ENCODE data around the gene ELL. TPM values are rescaled to one million over a fixed set of nuclear protein-coding genes. Genes with fewer than 3 reads are reported as not detected.
A peak's percentile ranks its signal among the peaks of the same experiment; 100 is the strongest.

ELL gene
- total and polyA plus RNA-seq, 2 experiments from 2014 or later: 16.4 to 24.2 TPM

GRCh38 chr19:18401580-18402112, 120.2 kb downstream of the ELL start:
- peaks cover 6% of the 10 kb centered on the region for H3K4me1 ChIP-seq (ENCODE audit: insufficient read depth)
- no peak overlapping the region for H3K4me2 ChIP-seq (ENCODE audit: unreplicated experiment)
- no peak overlapping the region for H2AFZ ChIP-seq
- H3K27me3 ChIP-seq (replicated peaks; ENCODE audit: insufficient read depth): no peaks in the 10 kb centered on the region
- TF ChIP-seq EZH2 (IDR thresholded peaks at IDR 0.05; ENCODE audit: insufficient read depth, poor library complexity, severe bottlenecking) (no peak), EZH2phosphoT487 (IDR thresholded peaks at IDR 0.05; ENCODE audit: insufficient read depth, low read depth) (no peak)
- H3K4me3 ChIP-seq: no peak overlapping the region
- no peaks in the 10 kb centered on the region for H3K79me2 ChIP-seq (ENCODE audit: insufficient read depth)
- H4K20me1 ChIP-seq (ENCODE audit: insufficient read depth): no peaks in the 10 kb centered on the region
- H3K27ac ChIP-seq: no peak overlapping the region
- H3K9me3 ChIP-seq (ENCODE audit: low read depth): no peaks in the 10 kb centered on the region
- no peaks in the 10 kb centered on the region for H3K36me3 ChIP-seq (ENCODE audit: low read depth)
- WGBS, 2 experiments (ENCODE audit: low coverage in 1 of 2, low lambda C conversion rate in 2 of 2, missing lambda C conversion rate in 2 of 2): 59 to 60% methylated on average over 7 of the region's 7 CpGs
- peak; percentile 77 for DNase-seq
- no peak overlapping the region for H3K9ac ChIP-seq
- H3K9me2 ChIP-seq (ENCODE audit: insufficient read depth): no peaks in the 10 kb centered on the region
- H3F3A ChIP-seq (ENCODE audit: insufficient read depth): peaks cover 13% of the 10 kb centered on the region
- in situ Hi-C loops (cut with MboI): loop anchor here (5.0 kb wide), 1 partner anchor 49 kb away; no protein-coding TSS in a partner anchor

- no peaks in the 10 kb centered on the region for H3K27me3 ChIP-seq (replicated peaks; ENCODE audit: insufficient read depth)
- H2AFZ ChIP-seq: no peak overlapping the region
- H3K36me3 ChIP-seq (ENCODE audit: low read depth): no peaks in the 10 kb centered on the region
- TF ChIP-seq EZH2phosphoT487 (IDR thresholded peaks at IDR 0.05; ENCODE audit: insufficient read depth, low read depth): no peak
- no peak for TF ChIP-seq EZH2 (IDR thresholded peaks at IDR 0.05; ENCODE audit: insufficient read depth, poor library complexity, severe bottlenecking)
- peak overlapping the region; percentile 19 for H3K4me2 ChIP-seq (ENCODE audit: unreplicated experiment)
- no peaks in the 10 kb centered on the region for H3K9me3 ChIP-seq (ENCODE audit: low read depth)
- H3F3A ChIP-seq (ENCODE audit: insufficient read depth): peaks cover 13% of the 10 kb centered on the region
- in situ Hi-C loops (cut with MboI): no loop called here
- 3 to 7% methylated on average over 6 of the region's 6 CpGs for WGBS, 2 experiments (ENCODE audit: low coverage in 1 of 2, low lambda C conversion rate in 2 of 2, missing lambda C conversion rate in 2 of 2)
- no peaks in the 10 kb centered on the region for H3K9me2 ChIP-seq (ENCODE audit: insufficient read depth)
- H3K4me1 ChIP-seq (ENCODE audit: insufficient read depth): peaks cover 6% of the 10 kb centered on the region
- H3K9ac ChIP-seq: no peak overlapping the region
- peak overlapping the region; percentile 52 for H3K27ac ChIP-seq
- H3K4me3 ChIP-seq: no peak overlapping the region
- DNase-seq: peak; percentile 87
- H4K20me1 ChIP-seq (ENCODE audit: insufficient read depth): no peaks in the 10 kb centered on the region
- no peaks in the 10 kb centered on the region for H3K79me2 ChIP-seq (ENCODE audit: insufficient read depth)
Observed at GRCh38 chr19:18399008-18399407, 122.9 kb downstream of the ELL start.

GRCh38 chr19:18397242-18398202, 124.3 kb downstream of the ELL start, which contains the start of gene LRRC25:
TSS of gene LRRC25 (minus strand) at chr19:18397622. CDS start at chr19:18396963, 659 bp downstream.
- WGBS, 2 experiments (ENCODE audit: low coverage in 1 of 2, low lambda C conversion rate in 2 of 2, missing lambda C conversion rate in 2 of 2): 43 to 48% methylated on average over 33 of the region's 33 CpGs
- no peaks in the 10 kb centered on the region for H3K9me2 ChIP-seq (ENCODE audit: insufficient read depth)
- no peak within 1 kb of the TSS for H3K4me2 ChIP-seq (ENCODE audit: unreplicated experiment)
- TF ChIP-seq EZH2phosphoT487 (IDR thresholded peaks at IDR 0.05; ENCODE audit: insufficient read depth, low read depth): no peak
- no peak for TF ChIP-seq EZH2 (IDR thresholded peaks at IDR 0.05; ENCODE audit: insufficient read depth, poor library complexity, severe bottlenecking)
- no peak within 1 kb of the TSS for H2AFZ ChIP-seq
- H3K9ac ChIP-seq: no peak within 1 kb of the TSS
- no peak within 1 kb of the TSS for H3K4me3 ChIP-seq
- H3K4me1 ChIP-seq (ENCODE audit: insufficient read depth): peaks cover 6% of the 10 kb centered on the region
- H3F3A ChIP-seq (ENCODE audit: insufficient read depth): peaks cover 13% of the 10 kb centered on the region
- no peaks in the 10 kb centered on the region for H3K79me2 ChIP-seq (ENCODE audit: insufficient read depth)
- no peaks in the 10 kb centered on the region for H3K36me3 ChIP-seq (ENCODE audit: low read depth)
- H3K27me3 ChIP-seq (replicated peaks; ENCODE audit: insufficient read depth): no peaks in the 10 kb centered on the region
- in situ Hi-C loops (cut with MboI): no loop called here
- H4K20me1 ChIP-seq (ENCODE audit: insufficient read depth): no peaks in the 10 kb centered on the region
- no peaks in the 10 kb centered on the region for H3K9me3 ChIP-seq (ENCODE audit: low read depth)
- DNase-seq: no peak
- H3K27ac ChIP-seq: no peak within 1 kb of the TSS

- TF ChIP-seq EZH2phosphoT487 (IDR thresholded peaks at IDR 0.05; ENCODE audit: insufficient read depth, low read depth) (no peak), EZH2 (IDR thresholded peaks at IDR 0.05; ENCODE audit: insufficient read depth, poor library complexity, severe bottlenecking) (no peak)
- Histone ChIP-seq H3K9ac (no peak overlapping the region), H3K9me3 (ENCODE audit: low read depth) (no peaks in the 10 kb centered on the region), H3F3A (ENCODE audit: insufficient read depth) (peaks cover 13% of the 10 kb centered on the region), H3K27ac (no peak overlapping the region), H3K9me2 (ENCODE audit: insufficient read depth) (no peaks in the 10 kb centered on the region), H3K27me3 (replicated peaks; ENCODE audit: insufficient read depth) (no peaks in the 10 kb centered on the region), H2AFZ (no peak overlapping the region), H3K4me3 (no peak overlapping the region), H4K20me1 (ENCODE audit: insufficient read depth) (no peaks in the 10 kb centered on the region), H3K4me2 (ENCODE audit: unreplicated experiment) (no peak overlapping the region), H3K79me2 (ENCODE audit: insufficient read depth) (no peaks in the 10 kb centered on the region), H3K4me1 (ENCODE audit: insufficient read depth) (peaks cover 6% of the 10 kb centered on the region), H3K36me3 (ENCODE audit: low read depth) (no peaks in the 10 kb centered on the region)
- no peak for DNase-seq
- in situ Hi-C loops (cut with MboI): no loop called here
- 70 to 77% methylated on average over 36 of the region's 37 CpGs for WGBS, 2 experiments (ENCODE audit: low coverage in 1 of 2, low lambda C conversion rate in 2 of 2, missing lambda C conversion rate in 2 of 2)
Observed at GRCh38 chr19:18396471-18397241, 125.2 kb downstream of the ELL start.

All from GM23248 (cell line).